ENCODE data around the gene MYO9B.

Gene MYO9B

GRCh38 chr19:17214508-17215126 is 139.0 kb downstream of the MYO9B start:
- no peak for FAIRE-seq
- TF ChIP-seq TAF1 (IDR thresholded peaks at IDR 0.05; ENCODE audit: borderline replicate concordance, low read depth, low read length): no peak
- TF ChIP-seq POLR2A (IDR thresholded peaks at IDR 0.05; ENCODE audit: low read depth, low read length): no peak
- no peak for DNase-seq (ENCODE audit: insufficient read length)

DNA sequence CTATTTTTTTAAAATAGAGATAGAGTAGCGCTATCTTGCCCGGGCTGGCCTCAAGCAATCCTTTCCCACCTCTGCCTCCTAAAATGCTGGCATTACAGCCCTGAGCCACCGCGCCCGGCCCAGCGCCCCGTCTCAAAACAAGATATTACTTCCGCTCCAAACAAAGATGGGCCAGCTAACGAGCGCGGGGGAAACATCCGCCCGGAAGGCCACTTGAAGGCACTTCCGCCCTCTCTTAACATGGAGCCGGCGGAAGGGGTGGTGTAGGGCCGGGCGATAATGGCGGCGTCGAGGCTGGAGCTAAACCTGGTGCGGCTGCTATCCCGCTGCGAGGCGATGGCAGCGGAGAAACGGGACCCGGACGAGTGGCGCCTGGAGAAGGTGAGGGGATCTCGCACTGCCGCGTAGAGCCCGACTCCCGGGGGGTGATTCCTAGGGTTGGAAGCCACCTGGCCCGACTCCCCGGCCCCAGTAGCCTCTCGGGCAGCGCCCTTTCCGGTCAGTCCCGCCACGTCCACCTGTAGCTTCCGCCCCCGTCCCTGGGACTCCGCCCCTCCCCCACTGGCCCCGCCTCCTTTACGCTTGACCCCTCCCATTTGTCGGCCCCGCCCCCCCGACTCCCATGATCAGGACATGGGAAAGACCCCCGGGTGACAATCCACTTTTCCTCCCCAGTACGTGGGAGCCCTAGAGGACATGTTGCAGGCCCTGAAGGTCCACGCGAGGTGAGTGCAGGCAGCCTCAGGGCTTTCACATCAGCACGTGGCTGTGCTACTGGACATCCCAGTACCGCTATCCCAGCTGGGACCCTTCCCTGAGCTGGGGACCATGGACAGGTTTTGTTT is 139.8 kb downstream of the MYO9B start, which contains the start of gene USE1:
Gene USE1, plus strand, starts transcription at position 231 of the 845 bp plus-strand sequence. Its CDS starts 49 bp downstream, at position 280.
- DNase-seq (ENCODE audit: insufficient read length): peak; percentile 94
- FAIRE-seq: peak; percentile 98
- TF ChIP-seq POLR2A (IDR thresholded peaks at IDR 0.05; ENCODE audit: low read depth, low read length): peak; percentile 94
- peak; percentile 92 for TF ChIP-seq POLR2AphosphoS5 (IDR thresholded peaks at IDR 0.05; ENCODE audit: low read depth, low read length)
- peak; percentile 93 for TF ChIP-seq TAF1 (IDR thresholded peaks at IDR 0.05; ENCODE audit: borderline replicate concordance, low read depth, low read length)

GRCh38 chr19:17216058-17216670 is 140.6 kb downstream of the MYO9B start:
- FAIRE-seq: no peak
- TF ChIP-seq POLR2AphosphoS5 (IDR thresholded peaks at IDR 0.05; ENCODE audit: low read depth, low read length): no peak
- no peak for TF ChIP-seq POLR2A (IDR thresholded peaks at IDR 0.05; ENCODE audit: low read depth, low read length)
- TF ChIP-seq TAF1 (IDR thresholded peaks at IDR 0.05; ENCODE audit: borderline replicate concordance, low read depth, low read length): no peak
- no peak for DNase-seq (ENCODE audit: insufficient read length)

- FAIRE-seq: no peak
Measured at GRCh38 chr19:17219286-17219685, 143.7 kb downstream of the MYO9B start.

DNA sequence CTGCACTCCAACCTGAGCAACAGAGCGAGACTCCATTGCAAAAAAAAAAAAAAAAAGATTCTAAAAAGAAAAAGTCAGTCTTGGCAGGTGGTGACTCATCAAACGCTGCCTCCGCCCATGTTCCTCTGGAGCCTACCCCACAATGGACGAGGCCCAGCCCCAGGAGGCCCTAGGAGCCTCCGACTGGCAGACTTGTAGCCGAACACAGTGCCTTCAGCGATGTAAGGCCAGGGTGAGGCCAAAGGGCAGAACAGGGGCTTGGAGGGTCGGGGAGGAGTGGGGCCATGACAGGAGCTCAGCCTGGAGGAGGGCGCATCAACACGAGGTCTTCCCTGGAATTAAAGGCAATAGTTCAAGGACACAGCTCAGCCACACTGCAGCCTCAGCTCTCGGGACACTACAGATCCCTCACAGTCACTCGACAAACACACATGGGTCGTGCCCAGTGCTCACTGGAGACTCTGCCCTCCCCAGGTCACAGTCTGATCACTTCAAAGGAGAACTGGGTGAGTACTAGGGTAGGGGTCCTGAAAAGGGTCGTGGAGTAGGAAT is 144.7 kb downstream of the MYO9B start:
- DNase-seq (ENCODE audit: insufficient read length) (no peak), FAIRE-seq (no peak)
- TF ChIP-seq TAF1 (IDR thresholded peaks at IDR 0.05; ENCODE audit: borderline replicate concordance, low read depth, low read length): no peak
- TF ChIP-seq POLR2A (IDR thresholded peaks at IDR 0.05; ENCODE audit: low read depth, low read length): no peak
- TF ChIP-seq POLR2AphosphoS5 (IDR thresholded peaks at IDR 0.05; ENCODE audit: low read depth, low read length): no peak

More at GRCh38 chr19:17219286-17219685, 143.7 kb downstream of the MYO9B start:
- no peak for DNase-seq (ENCODE audit: insufficient read length)
- no peak for TF ChIP-seq POLR2AphosphoS5 (IDR thresholded peaks at IDR 0.05; ENCODE audit: low read depth, low read length)
- no peak for TF ChIP-seq POLR2A (IDR thresholded peaks at IDR 0.05; ENCODE audit: low read depth, low read length)
- no peak for TF ChIP-seq TAF1 (IDR thresholded peaks at IDR 0.05; ENCODE audit: borderline replicate concordance, low read depth, low read length)

DNA sequence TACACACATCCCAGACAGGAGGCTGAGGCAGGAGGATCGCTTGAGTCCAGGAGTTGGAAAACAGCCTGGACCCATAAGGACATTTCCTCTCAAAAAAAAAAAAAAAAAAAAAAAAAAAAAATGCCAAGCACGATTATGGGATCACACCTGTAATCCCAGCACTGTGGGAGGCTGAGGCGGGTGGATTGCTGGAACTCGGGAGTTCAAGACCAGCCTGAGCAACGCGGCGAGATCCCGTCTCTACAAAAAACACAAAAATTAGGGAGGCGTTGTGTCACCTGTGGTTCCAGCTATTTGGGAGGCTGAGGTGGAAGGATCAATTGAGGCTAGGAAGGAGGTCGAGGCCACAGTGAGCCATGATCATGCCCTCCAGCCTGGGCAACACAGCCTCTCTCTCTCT is 149.5 kb downstream of the MYO9B start:
- DNase-seq (ENCODE audit: insufficient read length): no peak
- no peak for FAIRE-seq
- TF ChIP-seq POLR2AphosphoS5 (IDR thresholded peaks at IDR 0.05; ENCODE audit: low read depth, low read length): no peak
- TF ChIP-seq TAF1 (IDR thresholded peaks at IDR 0.05; ENCODE audit: borderline replicate concordance, low read depth, low read length): no peak
- no peak for TF ChIP-seq POLR2A (IDR thresholded peaks at IDR 0.05; ENCODE audit: low read depth, low read length)

GRCh38 chr19:17226002-17226933 is 150.7 kb downstream of the MYO9B start, which contains the start of gene OCEL1:
Gene OCEL1, plus strand, starts transcription at chr19:17226226. Its CDS starts 22 bp downstream, at chr19:17226248.
- peak; percentile 62; the same call in 1 of the 2 replicates for TF ChIP-seq TAF1 (IDR thresholded peaks at IDR 0.05; ENCODE audit: borderline replicate concordance, low read depth, low read length)
- peak; percentile 82 for TF ChIP-seq POLR2AphosphoS5 (IDR thresholded peaks at IDR 0.05; ENCODE audit: low read depth, low read length)
- peak; percentile 86 for TF ChIP-seq POLR2A (IDR thresholded peaks at IDR 0.05; ENCODE audit: low read depth, low read length)
- peak; percentile 93 for DNase-seq (ENCODE audit: insufficient read length)
- FAIRE-seq: peak; percentile 93

GRCh38 chr19:17227798-17228367 is 152.3 kb downstream of the MYO9B start:
- FAIRE-seq (no peak), DNase-seq (ENCODE audit: insufficient read length) (no peak)
- TF ChIP-seq POLR2A (IDR thresholded peaks at IDR 0.05; ENCODE audit: low read depth, low read length): no peak
- TF ChIP-seq POLR2AphosphoS5 (IDR thresholded peaks at IDR 0.05; ENCODE audit: low read depth, low read length): no peak
- TF ChIP-seq TAF1 (IDR thresholded peaks at IDR 0.05; ENCODE audit: borderline replicate concordance, low read depth, low read length): no peak

GRCh38 chr19:17229890-17230289 is 154.3 kb downstream of the MYO9B start:
- no peak for TF ChIP-seq TAF1 (IDR thresholded peaks at IDR 0.05; ENCODE audit: borderline replicate concordance, low read depth, low read length)
- no peak for TF ChIP-seq POLR2AphosphoS5 (IDR thresholded peaks at IDR 0.05; ENCODE audit: low read depth, low read length)
- TF ChIP-seq POLR2A (IDR thresholded peaks at IDR 0.05; ENCODE audit: low read depth, low read length): no peak
- FAIRE-seq (no peak), DNase-seq (ENCODE audit: insufficient read length) (no peak)

- no peak for DNase-seq (ENCODE audit: insufficient read length)
- TF ChIP-seq POLR2A (IDR thresholded peaks at IDR 0.05; ENCODE audit: low read depth, low read length) (no peak), TAF1 (IDR thresholded peaks at IDR 0.05; ENCODE audit: borderline replicate concordance, low read depth, low read length) (no peak), POLR2AphosphoS5 (IDR thresholded peaks at IDR 0.05; ENCODE audit: low read depth, low read length) (no peak)
- no peak for FAIRE-seq
Measured at GRCh38 chr19:17232258-17232657, 156.7 kb downstream of the MYO9B start.
